Measurements from ENCODE around the gene NACA.
"Not testable (repeated sequence)": the region's sequence is repeated elsewhere in the genome, so short reads cannot be mapped to it uniquely, and the experiment has no call there.

- TF ChIP-seq, protein P1, sequence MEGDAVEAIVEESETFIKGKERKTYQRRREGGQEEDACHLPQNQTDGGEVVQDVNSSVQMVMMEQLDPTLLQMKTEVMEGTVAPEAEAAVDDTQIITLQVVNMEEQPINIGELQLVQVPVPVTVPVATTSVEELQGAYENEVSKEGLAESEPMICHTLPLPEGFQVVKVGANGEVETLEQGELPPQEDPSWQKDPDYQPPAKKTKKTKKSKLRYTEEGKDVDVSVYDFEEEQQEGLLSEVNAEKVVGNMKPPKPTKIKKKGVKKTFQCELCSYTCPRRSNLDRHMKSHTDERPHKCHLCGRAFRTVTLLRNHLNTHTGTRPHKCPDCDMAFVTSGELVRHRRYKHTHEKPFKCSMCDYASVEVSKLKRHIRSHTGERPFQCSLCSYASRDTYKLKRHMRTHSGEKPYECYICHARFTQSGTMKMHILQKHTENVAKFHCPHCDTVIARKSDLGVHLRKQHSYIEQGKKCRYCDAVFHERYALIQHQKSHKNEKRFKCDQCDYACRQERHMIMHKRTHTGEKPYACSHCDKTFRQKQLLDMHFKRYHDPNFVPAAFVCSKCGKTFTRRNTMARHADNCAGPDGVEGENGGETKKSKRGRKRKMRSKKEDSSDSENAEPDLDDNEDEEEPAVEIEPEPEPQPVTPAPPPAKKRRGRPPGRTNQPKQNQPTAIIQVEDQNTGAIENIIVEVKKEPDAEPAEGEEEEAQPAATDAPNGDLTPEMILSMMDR (conservative IDR thresholded peaks at IDR 0.05 in 1 of 2, IDR thresholded peaks at IDR 0.05 in 1 of 2; ENCODE audit: extremely low read depth in 1 of 2, insufficient read depth in 1 of 2, low read depth in 1 of 2, low read length in 2 of 2): not testable (repeated sequence)
- not testable (repeated sequence) for TF ChIP-seq EZH2 (IDR thresholded peaks at IDR 0.05; ENCODE audit: borderline replicate concordance, low read length)
Measured at GRCh38 chr12:56726196-56726675, 1.1 kb upstream of the NACA start.

Data from mammary epithelial cell (primary cell).